K562 (cell line): ENCODE measurements around the gene NRIP2. TPM values are rescaled to one million over a fixed set of nuclear protein-coding genes. Genes with fewer than 3 reads are reported as not detected.
A peak's percentile ranks its signal among the peaks of the same experiment; 100 is the strongest.

Source experiments
- ATAC-seq: fragments of 200-7000 bp; cut with Tn5 transposase; 3 replicates; pipeline ENCODE4 v1.9.1; 2020; ENCODE audit warnings: moderate library complexity
- BruUV-seq: library from RNA; stranded (reverse); fragments of 400-500 nt; replicated peaks from 2 replicates; lab custom pipeline; 2021; lab: Mats Ljungman, UMichigan
- CTCF ChIA-PET: fragments of 300-600 bp; formaldehyde crosslinking; extraction: SDS; loops from one replicate; lab custom pipeline; 2021; ENCODE audit warnings: low intra/inter-chr PET ratio; lab: Yijun Ruan, JAX
- POLR2A ChIA-PET: fragments of 300-600, 350-650 bp; sonication (Branson Sonifier 250); formaldehyde crosslinking; extraction: SDS; loops from one replicate; lab custom pipeline; 2021; ENCODE audit warnings: antibody characterized with exemption, inconsistent platforms; lab: Yijun Ruan, JAX
- DNase-seq, 4 experiments: peaks; one replicate each; pipeline versions ENCODE4 v3.0.0 to v3.0.0-alpha.2; 2011 to 2018; ENCODE audit warnings: low spot score in 3 of 4, mixed read lengths in 3 of 4; ENCODE audit errors: extremely low read depth in 1 of 4
- FAIRE-seq: peaks from 2 replicates; lab custom pipeline; 2011; peaks lifted over from hg19 to GRCh38; lab: Jason Lieb, UNC
- H2AFZ ChIP-seq: 2 replicates; pipeline ENCODE4 v1.6.0; 2011; ENCODE audit warnings: low read depth, low read length, control low read depth, inconsistent platforms
- H3K27ac ChIP-seq: fragments of 200-600 bp; 3 replicates; pipeline ENCODE4 v1.8.0; 2011; ENCODE audit warnings: low read depth, mild to moderate bottlenecking, control low read depth, inconsistent platforms, low read length, moderate library complexity, mixed read lengths; ENCODE audit errors: extremely low read depth
- H3K27me3 ChIP-seq, 2 experiments: fragments of 300-600 bp in 1 of 2; 2 replicates in 1 of 2; 3 replicates in 1 of 2; pipeline versions ENCODE4 v1.6.0 to v1.8.0; 2011; ENCODE audit warnings: inconsistent platforms in 2 of 2, low read length in 2 of 2, mild to moderate bottlenecking in 1 of 2, mixed read lengths in 1 of 2, moderate library complexity in 1 of 2; ENCODE audit not compliant: control insufficient read depth in 2 of 2, insufficient read depth in 2 of 2
- H3K36me3 ChIP-seq: fragments of 300-600 bp; 3 replicates; pipeline ENCODE4 v1.8.0; 2011; ENCODE audit warnings: mild to moderate bottlenecking, low read length, inconsistent platforms; ENCODE audit not compliant: control insufficient read depth, insufficient read depth
- H3K4me1 ChIP-seq, 2 experiments: fragments of 200-600 bp in 1 of 2; replicated peaks in 1 of 2; 2 replicates in 1 of 2; 3 replicates in 1 of 2; pipeline versions ENCODE4 v1.5.1 to v1.8.0; 2011; ENCODE audit warnings: inconsistent platforms in 2 of 2, low read length in 2 of 2, mild to moderate bottlenecking in 1 of 2, mixed read lengths in 1 of 2, moderate library complexity in 1 of 2; ENCODE audit not compliant: control insufficient read depth in 2 of 2, insufficient read depth in 2 of 2
- H3K4me2 ChIP-seq: 2 replicates; pipeline ENCODE4 v1.6.1; 2011; ENCODE audit warnings: low read length, control low read depth, inconsistent platforms, mixed read lengths; ENCODE audit not compliant: insufficient read depth
- H3K4me3 ChIP-seq: fragments of 200-600 bp; sonication (generic), shearing (Covaris generic); 2 replicates; pipeline ENCODE4 v1.5.1; 2016; ENCODE audit warnings: control low read depth, inconsistent platforms
- H3K79me2 ChIP-seq: fragments of 200-600 bp; 3 replicates; pipeline ENCODE4 v1.8.0; 2011; ENCODE audit warnings: low read length, inconsistent platforms; ENCODE audit not compliant: control insufficient read depth, insufficient read depth
- H3K9ac ChIP-seq, 2 experiments: 2 replicates each; pipeline versions ENCODE4 v1.6.0 to v1.6.1; 2011; ENCODE audit warnings: low read depth in 2 of 2, low read length in 2 of 2, control low read depth in 1 of 2, inconsistent platforms in 1 of 2, mild to moderate bottlenecking in 1 of 2, mixed read lengths in 1 of 2; ENCODE audit not compliant: insufficient read depth in 1 of 2
- H3K9me1 ChIP-seq: one replicate; pipeline ENCODE4 v1.6.0; 2011; ENCODE audit warnings: inconsistent platforms, mild to moderate bottlenecking, low read length, moderate library complexity; ENCODE audit not compliant: control insufficient read depth, insufficient read depth
- H3K9me3 ChIP-seq: replicated peaks from 2 replicates; pipeline ENCODE4 v1.5.1; 2011; ENCODE audit warnings: low read depth, low read length, inconsistent platforms; ENCODE audit not compliant: control insufficient read depth, insufficient read depth
- H4K20me1 ChIP-seq: replicated peaks from 2 replicates; pipeline ENCODE4 v1.6.1; 2011; ENCODE audit warnings: low read length, inconsistent platforms, mixed read lengths; ENCODE audit not compliant: control insufficient read depth, insufficient read depth
- BRD4 ChIP-seq: fragments of 200-600 bp; sonication (generic); IDR thresholded peaks from 2 replicates; pipeline ENCODE4 v1.6.1; 2017; ENCODE audit warnings: inconsistent platforms
- FOXJ3 ChIP-seq: sonication (generic); formaldehyde crosslinking; IDR thresholded peaks from 2 replicates; pipeline ENCODE4 v1.4.0; 2020; ENCODE audit warnings: mild to moderate bottlenecking, missing genetic modification reagents
- POLR2AphosphoS5 ChIP-seq: IDR thresholded peaks from 2 replicates; pipeline ENCODE4 v1.6.1; 2011; ENCODE audit warnings: mild to moderate bottlenecking, low read depth, low read length, moderate library complexity; ENCODE audit not compliant: control insufficient read depth, insufficient read depth
- ZMIZ1 ChIP-seq, 2 experiments: fragments of 150-350 bp in 1 of 2; IDR thresholded peaks; 2 replicates each; pipeline ENCODE4 v1.6.1; 2012 to 2016; ENCODE audit warnings: low read depth in 2 of 2, low read length in 2 of 2, mild to moderate bottlenecking in 1 of 2, moderate library complexity in 1 of 2
- WGBS: fragments of 100-300 bp; shearing (Covaris generic); methylation state at CpG from one replicate; pipeline ENCODE4 v1.1.6; 2016; ENCODE audit warnings: low coverage, mixed read lengths; ENCODE audit not compliant: insufficient coverage; ENCODE audit errors: missing lambda C conversion rate; 5-methylcytosine and 5-hydroxymethylcytosine counted together
- in situ Hi-C: fragments of 300-500 bp; cut with MboI; formaldehyde crosslinking; loops from 4 replicates; pipeline ENCODE4 v1.15.0; 2018; ENCODE audit warnings: inconsistent platforms, mixed read lengths
- intact Hi-C: fragments of 100-400 bp; cut with micrococcal nuclease; formaldehyde crosslinking; loops from 2 replicates; pipeline ENCODE4 v1.14.2; 2022
- polyA plus RNA-seq, 8 experiments: library from polyadenylated mRNA; depleted of rRNA in 4 of 8; stranded (reverse) in 5 of 8; unstranded in 3 of 8; fragments of >200 nt; fragmentation: Nextera tagmentation in 2 of 8; fragmentation: Illumina TruSeq in 1 of 8; extraction: Ambion mirVana in 2 of 8; extraction: Trizol in 1 of 8; gene quantifications; 2 replicates each; pipeline versions ENCODE4 v1.2.1 to v1.2.3, GENCODE V29; 2011 to 2014; ENCODE audit warnings: inconsistent platforms in 1 of 8, missing spikeins in 1 of 8
- total RNA-seq, 7 experiments: library from RNA; depleted of rRNA in 6 of 7; stranded (reverse); fragments of >200 nt in 6 of 7; fragmentation: Illumina TruSeq in 2 of 7; extraction: Trizol in 2 of 7; gene quantifications; 2 replicates each; pipeline versions ENCODE4 v1.2.1 to v1.2.3, GENCODE V29; 2011 to 2021; ENCODE audit warnings: low replicate concordance in 1 of 7

Gene NRIP2
- total and polyA plus RNA-seq, 9 of the 15 experiments (the other 6 are each of a cell fraction or from before 2014, with no cell fraction given) = 0.07 to 0.10 TPM; not detected in 7

GRCh38 chr12:2858944-2859421, 24.1 kb upstream of the NRIP2 start:
- Histone ChIP-seq H4K20me1 (no peaks in the 10 kb centered on the region), H2AFZ (no peak overlapping the region), H3K4me2 (no peak overlapping the region), H3K79me2 (no peaks in the 10 kb centered on the region), H3K9ac (no peak overlapping the region; a peak in 1 of 4 replicates), H3K27ac (no peak overlapping the region), H3K9me1 (no peaks in the 10 kb centered on the region), H3K27me3 (no peaks in the 10 kb centered on the region), H3K9me3 (no peaks in the 10 kb centered on the region), H3K4me1 (no peaks in the 10 kb centered on the region), H3K4me3 (no peak overlapping the region), H3K36me3 (peaks cover 47% of the 10 kb centered on the region; the same call in 2 of the 3 replicates)
- WGBS = 77% methylated on average over 3 of the region's 12 CpGs
- TF ChIP-seq FOXJ3 (no peak), ZMIZ1 (IDR thresholded peaks at IDR 0.05; ENCODE audit: low read depth in 2 of 2, low read length in 2 of 2) (no peak), POLR2AphosphoS5 (0 out of 2 replicates have a peak, but pooled peaks have one; percentile 6), BRD4 (no peak)
- FAIRE-seq (no peak), DNase-seq (no peak), ATAC-seq (no peak)
- intact Hi-C loops = no loop called here
- BruUV-seq = no TSS peak
- in situ Hi-C loops = no loop called here
- CTCF ChIA-PET = no interaction called here
- POLR2A ChIA-PET = interaction anchor here (1.0 to 1.5 kb wide), 3 partner anchors 9 to 13 kb away, joined by 3 read pairs; no protein-coding TSS in a partner anchor
